ENCODE results near the gene GFAP. TPM values are rescaled to one million over a fixed set of nuclear protein-coding genes. Genes with fewer than 3 reads are reported as not detected.

The GFAP gene
- polyA plus RNA-seq, 3 donors = 0.35 to 3.6 (median 0.81) TPM

DNA sequence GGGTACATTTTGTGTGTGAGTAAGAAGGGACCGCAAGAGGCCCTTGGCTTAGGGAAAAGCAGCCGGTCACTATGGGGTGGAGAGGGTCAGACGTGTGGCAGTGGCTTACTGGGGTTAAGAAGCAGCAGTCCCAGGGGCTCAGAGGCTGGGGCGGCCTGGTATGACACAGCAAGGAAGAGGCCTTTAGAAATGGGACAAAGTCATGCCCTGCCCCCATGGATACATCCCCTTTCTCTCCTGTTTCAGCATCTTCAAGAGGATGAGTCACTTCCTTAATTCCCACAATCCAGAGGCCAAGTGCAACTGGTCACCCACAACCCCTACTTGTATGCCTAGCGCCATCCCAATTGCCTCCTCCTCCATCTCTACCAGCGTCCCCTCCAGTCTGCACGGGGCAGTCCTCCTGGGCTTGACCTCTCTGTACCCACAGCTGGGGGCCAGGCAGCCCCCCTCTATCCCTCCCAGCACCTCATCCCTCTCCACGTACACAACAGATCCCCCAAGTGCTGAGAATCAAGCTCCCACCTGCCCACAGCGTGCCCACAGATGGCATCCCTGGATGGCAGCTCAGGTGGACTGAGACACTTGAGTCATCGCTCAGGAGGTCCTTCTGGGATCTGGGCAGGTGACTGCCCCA lies 9.2 kb downstream of the GFAP start:
- no peak for DNase-seq (ENCODE audit: extremely low read depth in 1 of 11, low read depth in 9 of 11, low spot score in 4 of 11)

GRCh38 chr17:44905006-44906000 lies 10.0 kb downstream of the GFAP start:
- no peak for DNase-seq (ENCODE audit: extremely low read depth in 1 of 11, low read depth in 9 of 11, low spot score in 4 of 11)

GRCh38 chr17:44904001-44904984 lies 11.0 kb downstream of the GFAP start:
- DNase-seq (ENCODE audit: extremely low read depth in 1 of 11, low read depth in 9 of 11, low spot score in 4 of 11) = no peak

DNA sequence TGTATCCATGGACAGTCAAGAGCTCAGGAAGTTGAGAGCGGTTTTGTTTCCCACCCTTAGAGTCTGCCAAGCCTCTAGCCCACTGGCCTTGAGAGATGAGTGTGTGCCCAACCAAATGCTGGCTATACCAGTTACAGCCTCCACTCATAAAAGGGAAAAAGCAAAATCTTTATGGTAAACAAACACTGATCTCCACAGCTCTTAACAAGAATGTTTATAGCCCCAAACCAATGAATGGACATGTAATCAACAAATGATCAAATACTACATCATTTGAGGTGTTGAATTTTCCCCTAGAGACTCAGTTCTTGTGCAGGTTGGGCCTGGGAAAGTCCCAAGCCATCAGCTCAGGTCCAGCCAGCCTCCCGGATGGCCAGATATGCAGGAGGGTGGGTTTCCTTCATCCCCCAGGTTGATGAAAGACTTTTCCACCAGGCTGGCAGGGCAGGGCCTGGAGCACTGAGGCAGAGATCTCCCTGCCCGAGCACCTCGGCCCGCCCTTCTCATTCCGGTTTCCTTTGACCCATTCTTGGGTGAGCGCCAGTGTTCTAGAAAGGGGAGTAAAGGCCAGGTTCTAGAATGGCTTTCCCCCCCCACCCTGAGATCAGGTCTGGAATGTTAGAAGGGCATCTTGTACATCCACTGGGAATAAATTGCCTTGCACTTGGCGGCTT lies 12.2 kb downstream of the GFAP start:
- no peak for DNase-seq (ENCODE audit: extremely low read depth in 1 of 11, low read depth in 9 of 11, low spot score in 4 of 11)

DNA sequence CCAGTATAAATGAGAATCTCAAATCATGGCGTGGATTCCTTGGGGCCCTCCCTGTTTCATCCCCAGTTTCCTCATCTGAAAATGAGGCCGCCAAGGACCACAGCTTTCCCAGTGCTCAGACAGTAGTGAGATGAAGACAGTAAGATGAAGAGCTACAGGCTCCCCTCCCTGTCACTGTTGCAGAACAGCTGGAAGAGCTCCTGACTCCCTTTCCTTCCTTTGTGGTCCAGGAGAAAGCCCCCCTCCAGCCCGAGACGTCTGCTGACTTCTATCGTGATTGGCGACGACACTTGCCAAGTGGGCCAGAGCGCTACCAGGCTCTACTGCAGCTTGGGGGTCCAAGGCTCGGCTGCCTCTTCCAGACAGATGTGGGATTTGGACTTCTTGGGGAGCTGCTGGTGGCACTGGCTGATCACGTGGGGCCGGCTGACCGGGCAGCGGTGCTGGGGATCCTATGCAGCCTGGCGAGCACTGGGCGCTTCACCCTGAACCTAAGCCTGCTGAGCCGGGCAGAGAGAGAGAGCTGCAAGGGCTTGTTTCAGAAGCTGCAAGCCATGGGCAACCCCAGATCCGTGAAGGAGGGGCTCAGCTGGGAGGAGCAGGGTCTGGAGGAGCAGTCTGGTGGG lies 13.1 kb downstream of the GFAP start:
- no peak for DNase-seq (ENCODE audit: extremely low read depth in 1 of 11, low read depth in 9 of 11, low spot score in 4 of 11)

- no peak for DNase-seq (ENCODE audit: extremely low read depth in 1 of 11, low read depth in 9 of 11, low spot score in 4 of 11)
These were observed 13.8 kb downstream of the GFAP start for GRCh38 chr17:44901411-44901921.

DNA sequence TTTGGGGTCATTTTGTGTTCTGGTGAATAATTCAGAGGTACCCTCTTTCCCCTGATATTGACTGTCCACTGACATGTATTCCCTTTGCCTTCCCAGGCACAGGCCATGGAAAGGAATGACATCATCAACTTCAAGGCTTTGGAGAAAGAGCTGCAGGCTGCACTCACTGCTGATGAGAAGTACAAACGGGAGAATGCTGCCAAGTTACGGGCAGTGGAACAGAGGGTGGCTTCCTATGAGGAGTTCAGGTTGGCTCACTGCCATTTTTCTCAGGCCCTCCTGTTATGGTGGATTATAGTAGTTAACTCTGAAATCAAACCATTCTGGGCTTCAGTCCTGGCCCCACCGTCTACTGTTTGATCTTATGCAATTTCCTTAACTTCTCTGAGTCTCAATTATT lies 14.4 kb downstream of the GFAP start:
- DNase-seq (ENCODE audit: extremely low read depth in 1 of 11, low read depth in 9 of 11, low spot score in 4 of 11) = no peak

DNA sequence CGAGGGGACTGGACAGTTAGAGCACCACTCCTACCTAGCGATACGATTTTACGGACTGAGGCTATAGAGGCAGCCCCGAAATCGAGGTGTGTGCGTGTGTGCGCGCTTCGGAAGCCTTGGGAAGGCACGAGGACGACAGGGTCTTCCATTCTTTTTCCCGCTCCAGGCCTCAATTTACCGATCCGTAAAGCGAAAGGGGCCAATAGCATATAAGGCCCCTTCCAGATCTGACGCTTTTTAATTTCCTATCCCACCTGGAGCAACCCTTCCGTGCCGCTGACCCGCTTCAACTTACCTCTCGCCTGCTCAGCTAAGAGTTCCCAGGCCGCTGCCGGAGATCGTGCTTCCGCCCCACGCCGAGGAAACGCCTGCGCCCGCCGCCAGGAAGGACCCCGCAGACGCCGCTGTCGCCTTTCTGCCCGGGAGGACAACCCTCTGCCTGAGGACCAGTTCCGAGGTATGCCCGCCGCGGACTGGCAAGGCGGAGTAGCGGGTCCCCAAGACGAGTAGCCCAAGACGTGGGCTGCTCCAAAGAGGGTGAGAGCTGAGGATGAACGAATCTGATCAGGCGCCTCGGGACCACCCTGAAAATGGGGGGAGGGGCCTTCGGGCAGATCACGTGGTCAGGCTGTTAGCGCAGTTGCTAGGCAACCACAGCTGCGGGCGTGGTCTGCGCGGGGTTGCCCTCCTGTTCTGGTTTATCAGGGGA lies 16.1 kb downstream of the GFAP start, which contains the start of gene EFTUD2:
Gene EFTUD2, minus strand, starts transcription at position 372 of the 709 bp plus-strand sequence. CDS start 4,924 bp downstream, outside the sequence.
- peak; percentile 75 to 94 (median 88) for DNase-seq (ENCODE audit: extremely low read depth in 1 of 11, low read depth in 9 of 11, low spot score in 4 of 11)

DNA sequence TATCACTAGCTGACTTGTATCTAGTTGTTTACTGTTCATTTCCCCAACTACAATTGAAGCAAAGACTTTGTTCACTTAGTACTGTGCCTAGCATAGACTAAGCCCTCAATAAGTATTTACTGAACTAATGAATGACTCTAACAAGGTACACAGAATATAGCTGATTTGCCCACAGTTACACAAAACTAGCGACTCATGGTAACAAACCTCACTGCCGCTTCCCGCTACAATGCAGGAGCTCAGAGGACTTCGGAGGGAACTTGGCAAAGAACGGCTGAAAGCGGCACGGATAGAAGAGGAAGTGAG lies 16.6 kb downstream of the GFAP start:
- DNase-seq (ENCODE audit: extremely low read depth in 1 of 11, low read depth in 9 of 11, low spot score in 4 of 11) = no peak

GRCh38 chr17:44894642-44895041 lies 20.7 kb downstream of the GFAP start:
- DNase-seq (ENCODE audit: extremely low read depth in 1 of 11, low read depth in 9 of 11, low spot score in 4 of 11) = no peak

- DNase-seq (ENCODE audit: extremely low read depth in 1 of 11, low read depth in 9 of 11, low spot score in 4 of 11) = no peak
These were observed 23.1 kb downstream of the GFAP start for GRCh38 chr17:44892250-44892649.

- no peak for DNase-seq (ENCODE audit: extremely low read depth in 1 of 11, low read depth in 9 of 11, low spot score in 4 of 11)
These were observed 26.3 kb downstream of the GFAP start for GRCh38 chr17:44889003-44889402.

DNA sequence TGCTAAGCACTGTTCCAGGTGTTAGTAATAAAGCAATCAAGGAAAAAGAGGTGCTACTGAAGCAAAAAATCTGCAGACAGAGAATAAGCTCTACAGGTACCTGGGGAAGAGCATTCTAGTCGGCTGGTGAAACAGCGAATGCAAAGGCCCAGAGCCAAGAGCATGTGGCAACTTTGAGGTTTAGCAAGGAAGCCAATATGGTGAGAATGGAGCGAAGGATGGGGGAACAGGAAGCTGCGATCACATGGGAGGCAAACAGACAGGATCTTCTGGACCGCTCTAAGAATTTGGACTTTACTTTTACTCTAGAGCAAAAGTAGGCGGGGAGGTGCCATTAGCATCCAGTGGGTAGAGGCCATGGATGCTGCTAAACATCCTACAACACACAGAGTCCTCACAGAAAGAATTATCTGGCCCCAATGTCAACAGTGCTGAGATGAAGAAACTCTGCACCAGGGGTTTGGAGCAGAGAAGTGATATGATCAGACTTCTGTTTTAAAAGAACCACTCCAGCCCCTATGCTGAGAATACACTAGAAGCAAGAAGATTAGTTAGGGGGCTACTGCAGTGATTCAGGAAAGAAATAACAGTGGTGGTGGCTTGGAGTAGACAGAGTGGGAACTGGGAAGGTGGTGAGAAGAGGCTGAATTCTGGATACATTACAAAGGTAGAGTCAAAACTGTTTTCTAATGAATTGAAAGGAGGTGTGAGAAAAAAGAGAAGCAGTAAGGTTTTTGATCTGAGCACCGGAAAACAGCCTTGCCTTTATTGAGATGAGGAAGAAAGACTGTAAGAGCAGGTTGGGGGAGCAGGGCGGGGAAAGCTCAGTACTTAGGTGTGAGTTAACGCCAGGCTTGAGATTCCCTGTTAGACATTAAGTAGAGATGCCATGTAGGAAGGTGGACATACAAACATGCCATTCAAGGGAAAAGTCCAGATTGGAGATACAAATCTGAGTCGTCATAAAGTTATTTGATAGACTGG lies 27.0 kb downstream of the GFAP start:
- DNase-seq (ENCODE audit: extremely low read depth in 1 of 11, low read depth in 9 of 11, low spot score in 4 of 11) = no peak

GRCh38 chr17:44887016-44887415 lies 28.3 kb downstream of the GFAP start:
- DNase-seq (ENCODE audit: extremely low read depth in 1 of 11, low read depth in 9 of 11, low spot score in 4 of 11) = no peak

GRCh38 chr17:44884941-44885340 lies 30.4 kb downstream of the GFAP start:
- DNase-seq (ENCODE audit: extremely low read depth in 1 of 11, low read depth in 9 of 11, low spot score in 4 of 11) = no peak

GRCh38 chr17:44881145-44881544 lies 34.2 kb downstream of the GFAP start:
- DNase-seq (ENCODE audit: extremely low read depth in 1 of 11, low read depth in 9 of 11, low spot score in 4 of 11) = no peak

All from renal cortex interstitium (tissue), 11 donors.